Measurements from ENCODE around the gene NCAPD2. TPM values are rescaled to one million over a fixed set of nuclear protein-coding genes. Genes with fewer than 3 reads are reported as not detected.

The NCAPD2 gene, protein sequence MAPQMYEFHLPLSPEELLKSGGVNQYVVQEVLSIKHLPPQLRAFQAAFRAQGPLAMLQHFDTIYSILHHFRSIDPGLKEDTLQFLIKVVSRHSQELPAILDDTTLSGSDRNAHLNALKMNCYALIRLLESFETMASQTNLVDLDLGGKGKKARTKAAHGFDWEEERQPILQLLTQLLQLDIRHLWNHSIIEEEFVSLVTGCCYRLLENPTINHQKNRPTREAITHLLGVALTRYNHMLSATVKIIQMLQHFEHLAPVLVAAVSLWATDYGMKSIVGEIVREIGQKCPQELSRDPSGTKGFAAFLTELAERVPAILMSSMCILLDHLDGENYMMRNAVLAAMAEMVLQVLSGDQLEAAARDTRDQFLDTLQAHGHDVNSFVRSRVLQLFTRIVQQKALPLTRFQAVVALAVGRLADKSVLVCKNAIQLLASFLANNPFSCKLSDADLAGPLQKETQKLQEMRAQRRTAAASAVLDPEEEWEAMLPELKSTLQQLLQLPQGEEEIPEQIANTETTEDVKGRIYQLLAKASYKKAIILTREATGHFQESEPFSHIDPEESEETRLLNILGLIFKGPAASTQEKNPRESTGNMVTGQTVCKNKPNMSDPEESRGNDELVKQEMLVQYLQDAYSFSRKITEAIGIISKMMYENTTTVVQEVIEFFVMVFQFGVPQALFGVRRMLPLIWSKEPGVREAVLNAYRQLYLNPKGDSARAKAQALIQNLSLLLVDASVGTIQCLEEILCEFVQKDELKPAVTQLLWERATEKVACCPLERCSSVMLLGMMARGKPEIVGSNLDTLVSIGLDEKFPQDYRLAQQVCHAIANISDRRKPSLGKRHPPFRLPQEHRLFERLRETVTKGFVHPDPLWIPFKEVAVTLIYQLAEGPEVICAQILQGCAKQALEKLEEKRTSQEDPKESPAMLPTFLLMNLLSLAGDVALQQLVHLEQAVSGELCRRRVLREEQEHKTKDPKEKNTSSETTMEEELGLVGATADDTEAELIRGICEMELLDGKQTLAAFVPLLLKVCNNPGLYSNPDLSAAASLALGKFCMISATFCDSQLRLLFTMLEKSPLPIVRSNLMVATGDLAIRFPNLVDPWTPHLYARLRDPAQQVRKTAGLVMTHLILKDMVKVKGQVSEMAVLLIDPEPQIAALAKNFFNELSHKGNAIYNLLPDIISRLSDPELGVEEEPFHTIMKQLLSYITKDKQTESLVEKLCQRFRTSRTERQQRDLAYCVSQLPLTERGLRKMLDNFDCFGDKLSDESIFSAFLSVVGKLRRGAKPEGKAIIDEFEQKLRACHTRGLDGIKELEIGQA (N-terminal part only)
- total RNA-seq (2022) (78.0 and 94.7 TPM in 2 replicates), Bru-seq, nascent RNA (percentile 83 among the genes with signal in this experiment), BruChase-seq, experiment 1, labeled RNA remaining after a 6-hour chase (percentile 91 among the genes with signal in this experiment), BruChase-seq, experiment 2, labeled RNA remaining after a 2-hour chase (percentile 87 among the genes with signal in this experiment)
- long read RNA-seq, full-length matches to known transcripts, result 18 of 36 reads
- long read RNA-seq, partial matches to known transcripts, result 12 of 36 reads
- long read RNA-seq, other reads (novel, unspliced or antisense), result 6 of 36 reads

DNA sequence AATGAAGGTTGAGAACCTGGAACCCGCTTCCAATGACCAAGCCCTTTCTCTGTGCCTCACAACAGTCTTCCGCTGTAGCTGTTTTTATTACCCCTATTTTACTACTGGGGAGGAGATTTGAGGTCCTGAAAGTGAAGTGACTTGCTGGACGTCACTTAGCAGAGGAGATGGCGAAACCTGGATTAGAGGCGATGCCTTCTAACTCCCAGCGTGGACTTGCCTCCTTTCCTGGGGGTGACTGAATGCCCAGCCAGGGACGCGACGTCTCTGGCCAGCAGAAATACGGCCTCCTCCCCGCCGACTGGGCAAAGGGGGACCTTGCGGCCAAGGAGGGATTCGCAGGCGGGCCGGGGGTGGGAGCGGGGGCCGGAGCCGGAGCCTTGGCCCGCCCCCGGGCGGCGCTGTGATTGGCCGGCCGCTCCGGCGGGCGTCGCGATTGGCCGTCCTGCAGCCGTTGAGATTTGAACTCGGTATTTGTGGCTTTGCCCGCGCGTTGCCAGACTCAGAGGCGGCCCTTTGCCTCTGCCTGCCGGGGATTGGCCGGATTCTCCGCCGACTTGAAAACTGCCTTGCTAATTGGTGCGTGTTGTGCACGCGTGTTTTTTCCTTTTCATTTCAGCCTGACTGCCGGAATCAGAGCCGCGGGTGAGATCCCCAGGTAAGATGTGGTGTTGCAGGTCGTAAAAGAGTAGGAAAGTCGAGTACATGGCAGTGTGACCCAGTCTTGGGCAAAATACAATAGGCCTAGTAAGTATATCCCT lies at the start of gene NCAPD2:
Gene NCAPD2, plus strand, starts transcription at position 606 of the 761 bp plus-strand sequence. CDS start 997 bp downstream, outside the sequence.
- peak; percentile 94 for DNase-seq
- H3K9me3 Mint-ChIP-seq (ENCODE audit: low read depth, unreplicated experiment), result no peaks in the 10 kb centered on the region
- H3K27ac Mint-ChIP-seq (ENCODE audit: unreplicated experiment), result peak within 1 kb of the TSS; percentile 96
- BruUV-seq (replicated peaks), result no TSS peak
- H3K36me3 Mint-ChIP-seq (ENCODE audit: insufficient read depth, unreplicated experiment), result peaks cover 48% of the 10 kb centered on the region
- CTCF ChIA-PET, result interaction anchor here (0.6 to 1.3 kb wide), 5 partner anchors 28 to 196 kb away, joined by 3 to 9 read pairs (median 4); partner anchors contain the start of gene ZNF384
- peak within 1 kb of the TSS; percentile 95 for H3K4me3 Mint-ChIP-seq (ENCODE audit: low read depth, unreplicated experiment)
- H3K4me1 Mint-ChIP-seq (ENCODE audit: low read depth, unreplicated experiment), result no peaks in the 10 kb centered on the region
- TF ChIP-seq, protein P1, sequence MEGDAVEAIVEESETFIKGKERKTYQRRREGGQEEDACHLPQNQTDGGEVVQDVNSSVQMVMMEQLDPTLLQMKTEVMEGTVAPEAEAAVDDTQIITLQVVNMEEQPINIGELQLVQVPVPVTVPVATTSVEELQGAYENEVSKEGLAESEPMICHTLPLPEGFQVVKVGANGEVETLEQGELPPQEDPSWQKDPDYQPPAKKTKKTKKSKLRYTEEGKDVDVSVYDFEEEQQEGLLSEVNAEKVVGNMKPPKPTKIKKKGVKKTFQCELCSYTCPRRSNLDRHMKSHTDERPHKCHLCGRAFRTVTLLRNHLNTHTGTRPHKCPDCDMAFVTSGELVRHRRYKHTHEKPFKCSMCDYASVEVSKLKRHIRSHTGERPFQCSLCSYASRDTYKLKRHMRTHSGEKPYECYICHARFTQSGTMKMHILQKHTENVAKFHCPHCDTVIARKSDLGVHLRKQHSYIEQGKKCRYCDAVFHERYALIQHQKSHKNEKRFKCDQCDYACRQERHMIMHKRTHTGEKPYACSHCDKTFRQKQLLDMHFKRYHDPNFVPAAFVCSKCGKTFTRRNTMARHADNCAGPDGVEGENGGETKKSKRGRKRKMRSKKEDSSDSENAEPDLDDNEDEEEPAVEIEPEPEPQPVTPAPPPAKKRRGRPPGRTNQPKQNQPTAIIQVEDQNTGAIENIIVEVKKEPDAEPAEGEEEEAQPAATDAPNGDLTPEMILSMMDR (IDR thresholded peaks at IDR 0.05; ENCODE audit: unreplicated experiment), result no peak
- no peaks in the 10 kb centered on the region for H3K27me3 Mint-ChIP-seq (ENCODE audit: unreplicated experiment)
- intact Hi-C loops (cut with micrococcal nuclease; ENCODE audit: unreplicated experiment), result loop anchor here (2.0 kb wide), 1 partner anchor 39 kb away; no protein-coding TSS in a partner anchor

- Mint-ChIP-seq H3K9me3 (ENCODE audit: low read depth, unreplicated experiment) (no peaks in the 10 kb centered on the region), H3K4me1 (ENCODE audit: low read depth, unreplicated experiment) (no peaks in the 10 kb centered on the region), H3K36me3 (ENCODE audit: insufficient read depth, unreplicated experiment) (peaks cover 15% of the 10 kb centered on the region), H3K4me3 (ENCODE audit: low read depth, unreplicated experiment) (no peak within 1 kb of the TSS), H3K27me3 (ENCODE audit: unreplicated experiment) (no peaks in the 10 kb centered on the region), H3K27ac (ENCODE audit: unreplicated experiment) (no peak within 1 kb of the TSS)
- no peak for DNase-seq
- TF ChIP-seq, protein P1 (IDR thresholded peaks at IDR 0.05; ENCODE audit: unreplicated experiment), result no peak
- BruUV-seq (replicated peaks), result no TSS peak
- intact Hi-C loops (cut with micrococcal nuclease; ENCODE audit: unreplicated experiment), result no loop called here
- CTCF ChIA-PET, result no interaction called here
These were observed 48.9 kb upstream of the NCAPD2 start, which contains the start of gene CD27 for GRCh38 chr12:6444704-6445688. Gene CD27, plus strand, starts transcription at chr12:6444955. Its CDS starts 141 bp downstream, at chr12:6445096.

GRCh38 chr12:6450091-6450868 lies 43.6 kb upstream of the NCAPD2 start:
- CTCF ChIA-PET, result interaction anchor here (0.6 kb wide), 1 partner anchor 103 kb away, joined by 6 read pairs; no protein-coding TSS in a partner anchor
- Mint-ChIP-seq H3K4me1 (ENCODE audit: low read depth, unreplicated experiment) (peaks cover 25% of the 10 kb centered on the region), H3K27ac (ENCODE audit: unreplicated experiment) (peak overlapping the region; percentile 86), H3K27me3 (ENCODE audit: unreplicated experiment) (no peaks in the 10 kb centered on the region), H3K4me3 (ENCODE audit: low read depth, unreplicated experiment) (peak overlapping the region; percentile 94), H3K36me3 (ENCODE audit: insufficient read depth, unreplicated experiment) (peaks cover 41% of the 10 kb centered on the region), H3K9me3 (ENCODE audit: low read depth, unreplicated experiment) (no peaks in the 10 kb centered on the region)
- TF ChIP-seq, protein P1 (IDR thresholded peaks at IDR 0.05; ENCODE audit: unreplicated experiment), result no peak
- intact Hi-C loops (cut with micrococcal nuclease; ENCODE audit: unreplicated experiment), result no loop called here
- no peak for DNase-seq
- BruUV-seq (replicated peaks), result no TSS peak

Measured in Calu3 (cell line).